Astrocyte (in vitro differentiated cells and primary cell): Measurements from ENCODE around the gene DYNC1I1. TPM values are rescaled to one million over a fixed set of nuclear protein-coding genes. Genes with fewer than 3 reads are reported as not detected.

Experiments used
- DNase-seq: peaks from one replicate; pipeline ENCODE4 v3.0.0-alpha.2; 2010; ENCODE audit warnings: low read depth
- FAIRE-seq: peaks from 2 replicates; lab custom pipeline; 2011; peaks lifted over from hg19 to GRCh38; lab: Jason Lieb, UNC
- H2AFZ ChIP-seq: 2 replicates; pipeline ENCODE4 v1.6.0; 2012; ENCODE audit warnings: low read depth, low read length, inconsistent platforms
- H3K27ac ChIP-seq: 2 replicates; pipeline ENCODE4 v1.5.1; 2011; ENCODE audit warnings: low read depth, low read length, inconsistent platforms
- H3K27me3 ChIP-seq: 2 replicates; pipeline ENCODE4 v1.6.0; 2011; ENCODE audit warnings: low read length, inconsistent platforms; ENCODE audit not compliant: insufficient read depth
- H3K36me3 ChIP-seq: 2 replicates; pipeline ENCODE4 v1.5.1; 2011; ENCODE audit warnings: low read length, inconsistent platforms; ENCODE audit not compliant: insufficient read depth
- H3K4me1 ChIP-seq: 2 replicates; pipeline ENCODE4 v1.5.1; 2011; ENCODE audit warnings: low read length, inconsistent platforms; ENCODE audit not compliant: insufficient read depth
- H3K4me2 ChIP-seq: 2 replicates; pipeline ENCODE4 v1.6.0; 2012; ENCODE audit warnings: low read length, inconsistent platforms
- H3K4me3 ChIP-seq: 2 replicates; pipeline ENCODE4 v1.5.1; 2011; ENCODE audit warnings: low read depth, mild to moderate bottlenecking, low read length, inconsistent platforms; ENCODE audit not compliant: insufficient read depth
- H3K79me2 ChIP-seq: 2 replicates; pipeline ENCODE4 v1.6.0; 2012; ENCODE audit warnings: mild to moderate bottlenecking, low read length, inconsistent platforms; ENCODE audit not compliant: insufficient read depth
- H3K9ac ChIP-seq: 2 replicates; pipeline ENCODE4 v1.6.0; 2012; ENCODE audit warnings: mild to moderate bottlenecking, low read length, inconsistent platforms
- H3K9me3 ChIP-seq: 2 replicates; pipeline ENCODE4 v1.5.1; 2012; ENCODE audit warnings: low read depth, mild to moderate bottlenecking, low read length, inconsistent platforms; ENCODE audit not compliant: insufficient read depth
- H4K20me1 ChIP-seq: 2 replicates; pipeline ENCODE4 v1.6.0; 2012; ENCODE audit warnings: low read length, inconsistent platforms; ENCODE audit not compliant: insufficient read depth
- H3K27ac Mint-ChIP-seq: one replicate; pipeline ENCODE4 v1.8.0; 2021; ENCODE audit warnings: mild to moderate bottlenecking, mixed read lengths; ENCODE audit not compliant: unreplicated experiment
- H3K27me3 Mint-ChIP-seq: one replicate; pipeline ENCODE4 v1.8.0; 2021; ENCODE audit warnings: low read depth, mixed read lengths; ENCODE audit not compliant: unreplicated experiment
- H3K36me3 Mint-ChIP-seq: one replicate; pipeline ENCODE4 v1.8.0; 2021; ENCODE audit warnings: low read depth, mixed read lengths; ENCODE audit not compliant: unreplicated experiment
- H3K4me1 Mint-ChIP-seq: one replicate; pipeline ENCODE4 v1.8.0; 2021; ENCODE audit warnings: low read depth, mixed read lengths; ENCODE audit not compliant: unreplicated experiment
- H3K4me3 Mint-ChIP-seq: one replicate; pipeline ENCODE4 v1.8.0; 2021; ENCODE audit warnings: mild to moderate bottlenecking, moderate library complexity, mixed read lengths; ENCODE audit not compliant: unreplicated experiment
- H3K9me3 Mint-ChIP-seq: one replicate; pipeline ENCODE4 v1.8.0; 2021; ENCODE audit warnings: mild to moderate bottlenecking, mixed read lengths; ENCODE audit not compliant: unreplicated experiment
- CTCF ChIP-seq: IDR thresholded peaks from 2 replicates; pipeline ENCODE4 v1.5.1; 2011; ENCODE audit warnings: low read depth, mild to moderate bottlenecking, inconsistent platforms, low read length, moderate library complexity; ENCODE audit not compliant: insufficient read depth
- EZH2 ChIP-seq: IDR thresholded peaks from 2 replicates; pipeline ENCODE4 v1.6.1; 2012; ENCODE audit warnings: mild to moderate bottlenecking, low read length, inconsistent platforms; ENCODE audit not compliant: insufficient read depth
- total RNA-seq: library from RNA; stranded (reverse); gene quantifications from 2 replicates; pipeline ENCODE4 v1.2.1, GENCODE V29; 2021

Gene DYNC1I1
- total RNA-seq, 1 donor from 2014 or later = 3.2 TPM

- Mint-ChIP-seq H3K27ac (no peak overlapping the region), H3K9me3 (no peaks in the 10 kb centered on the region), H3K36me3 (no peaks in the 10 kb centered on the region), H3K27me3 (peaks cover 2% of the 10 kb centered on the region), H3K4me3 (no peak overlapping the region), H3K4me1 (no peaks in the 10 kb centered on the region)
- Histone ChIP-seq H3K27ac (no peak overlapping the region), H3K36me3 (no peaks in the 10 kb centered on the region), H3K4me2 (no peak overlapping the region), H3K9ac (no peak overlapping the region), H3K27me3 (no peaks in the 10 kb centered on the region), H3K4me1 (no peaks in the 10 kb centered on the region), H4K20me1 (no peaks in the 10 kb centered on the region), H3K9me3 (no peaks in the 10 kb centered on the region), H2AFZ (no peak overlapping the region), H3K4me3 (no peak overlapping the region), H3K79me2 (no peaks in the 10 kb centered on the region)
- no peak for FAIRE-seq
- DNase-seq = no peak
- TF ChIP-seq CTCF = no peak
- TF ChIP-seq EZH2 = no peak
Measured at GRCh38 chr7:95766086-95766485, 6.3 kb upstream of the DYNC1I1 start.

GRCh38 chr7:95766657-95767056, 5.7 kb upstream of the DYNC1I1 start:
- Mint-ChIP-seq H3K27me3 (peaks cover 2% of the 10 kb centered on the region), H3K4me1 (no peaks in the 10 kb centered on the region), H3K36me3 (no peaks in the 10 kb centered on the region), H3K9me3 (no peaks in the 10 kb centered on the region), H3K27ac (no peak overlapping the region), H3K4me3 (no peak overlapping the region)
- no peak overlapping the region for H2AFZ ChIP-seq
- H3K9me3 ChIP-seq = no peaks in the 10 kb centered on the region
- no peaks in the 10 kb centered on the region for H3K27me3 ChIP-seq
- DNase-seq (no peak), FAIRE-seq (no peak)
- H4K20me1 ChIP-seq = no peaks in the 10 kb centered on the region
- no peaks in the 10 kb centered on the region for H3K79me2 ChIP-seq
- no peaks in the 10 kb centered on the region for H3K36me3 ChIP-seq
- no peak overlapping the region for H3K9ac ChIP-seq
- H3K4me1 ChIP-seq = no peaks in the 10 kb centered on the region
- TF ChIP-seq EZH2 (no peak), CTCF (no peak)
- no peak overlapping the region for H3K4me2 ChIP-seq
- no peak overlapping the region for H3K4me3 ChIP-seq
- H3K27ac ChIP-seq = no peak overlapping the region

GRCh38 chr7:95772771-95773581, 622 bp downstream of the DYNC1I1 start:
- H4K20me1 ChIP-seq = no peaks in the 10 kb centered on the region
- DNase-seq (peak; percentile 15), FAIRE-seq (no peak)
- no peak overlapping the region for H3K27ac ChIP-seq
- H3K9me3 ChIP-seq = no peaks in the 10 kb centered on the region
- H2AFZ ChIP-seq = peak overlapping the region; percentile 89
- Mint-ChIP-seq H3K36me3 (no peaks in the 10 kb centered on the region), H3K9me3 (no peaks in the 10 kb centered on the region), H3K4me3 (peak overlapping the region; percentile 85), H3K27me3 (peaks cover 11% of the 10 kb centered on the region), H3K4me1 (peaks cover 2% of the 10 kb centered on the region), H3K27ac (no peak overlapping the region)
- peaks cover 6% of the 10 kb centered on the region for H3K4me1 ChIP-seq
- H3K27me3 ChIP-seq = no peaks in the 10 kb centered on the region
- TF ChIP-seq CTCF = no peak
- peak; percentile 14 for TF ChIP-seq EZH2
- no peaks in the 10 kb centered on the region for H3K36me3 ChIP-seq
- H3K4me3 ChIP-seq = peak overlapping the region; percentile 68
- H3K4me2 ChIP-seq = peak overlapping the region; percentile 99
- H3K9ac ChIP-seq = peak overlapping the region; percentile 75
- no peaks in the 10 kb centered on the region for H3K79me2 ChIP-seq
